MV-4-11 (cell line): ENCODE measurements around the gene AGA.

Experiments
- DNase-seq: peaks from one replicate; lab custom pipeline; 2025; lab: John Stamatoyannopoulos, UW

AGA gene

GRCh38 chr4:177441803-177442622 is at the start of gene AGA:
AGA (minus strand) TSS chr4:177442437; CDS start chr4:177442375, 62 bp downstream.
- DNase-seq = peak; percentile 91

GRCh38 chr4:177492022-177492421 is 49.8 kb upstream of the AGA start:
- no peak for DNase-seq

GRCh38 chr4:177490769-177491168 is 48.5 kb upstream of the AGA start:
- no peak for DNase-seq

- no peak for DNase-seq
These were observed 47.4 kb upstream of the AGA start for GRCh38 chr4:177489471-177490246.

GRCh38 chr4:177487977-177488376 is 45.7 kb upstream of the AGA start:
- no peak for DNase-seq

GRCh38 chr4:177485528-177485927 is 43.3 kb upstream of the AGA start:
- no peak for DNase-seq

GRCh38 chr4:177484613-177485021 is 42.4 kb upstream of the AGA start:
- no peak for DNase-seq

GRCh38 chr4:177483760-177484159 is 41.5 kb upstream of the AGA start:
- no peak for DNase-seq

- DNase-seq = no peak
These were observed 41.0 kb upstream of the AGA start for GRCh38 chr4:177483271-177483670.

- DNase-seq = no peak
These were observed 40.1 kb upstream of the AGA start for GRCh38 chr4:177482367-177482766.

- no peak for DNase-seq
These were observed 38.6 kb upstream of the AGA start for GRCh38 chr4:177480795-177481194.

GRCh38 chr4:177479063-177479462 is 36.8 kb upstream of the AGA start:
- no peak for DNase-seq

- DNase-seq = no peak
These were observed 36.3 kb upstream of the AGA start for GRCh38 chr4:177478496-177478895.

- DNase-seq = no peak
These were observed 31.8 kb upstream of the AGA start for GRCh38 chr4:177473991-177474390.

- DNase-seq = no peak
These were observed 21.8 kb upstream of the AGA start for GRCh38 chr4:177464026-177464425.

- no peak for DNase-seq
These were observed 19.4 kb upstream of the AGA start for GRCh38 chr4:177461606-177462005.

- DNase-seq = no peak
These were observed 18.2 kb upstream of the AGA start for GRCh38 chr4:177460460-177460859.

GRCh38 chr4:177455561-177455970 is 13.3 kb upstream of the AGA start:
- no peak for DNase-seq

GRCh38 chr4:177453116-177453515 is 10.9 kb upstream of the AGA start:
- no peak for DNase-seq

GRCh38 chr4:177451108-177451500 is 8.9 kb upstream of the AGA start:
- DNase-seq = no peak

- DNase-seq = peak; percentile 67
These were observed 8.3 kb upstream of the AGA start for GRCh38 chr4:177450426-177451107.

GRCh38 chr4:177448850-177449249 is 6.6 kb upstream of the AGA start:
- no peak for DNase-seq
